Neural cell (in vitro differentiated cells): ENCODE results near the gene DNAH8. TPM values are rescaled to one million over a fixed set of nuclear protein-coding genes. Genes with fewer than 3 reads are reported as not detected.

ENCODE experiments used
- H2AFZ ChIP-seq: fragments of 200-600, 300-800 bp; sonication (generic), shearing (Covaris generic); 2 replicates; pipeline ENCODE4 v1.6.0; 2014; ENCODE audit warnings: low read depth, mild to moderate bottlenecking, antibody characterized with exemption, low read length, moderate library complexity
- H3F3A ChIP-seq: fragments of 200-600 bp; shearing (Covaris generic); 2 replicates; pipeline ENCODE4 v1.6.1; 2016; ENCODE audit warnings: mild to moderate bottlenecking, moderate library complexity, mixed read lengths, antibody characterized with exemption, low read length; ENCODE audit not compliant: insufficient read depth, poor library complexity, severe bottlenecking
- H3K27ac ChIP-seq: fragments of 200-600, 300-800 bp; sonication (generic), shearing (Covaris generic); 2 replicates; pipeline ENCODE4 v1.5.1; 2014; ENCODE audit warnings: mild to moderate bottlenecking, low read length, moderate library complexity
- H3K27me3 ChIP-seq: fragments of 300-800, 200-600 bp; sonication (generic), shearing (Covaris generic); 2 replicates; pipeline ENCODE4 v1.6.0; 2014; ENCODE audit warnings: mild to moderate bottlenecking, low read depth, low read length, moderate library complexity; ENCODE audit not compliant: insufficient read depth
- H3K36me3 ChIP-seq: fragments of 300-800, 200-600 bp; sonication (generic), shearing (Covaris generic); 2 replicates; pipeline ENCODE4 v1.5.1; 2014; ENCODE audit warnings: mild to moderate bottlenecking, antibody characterized with exemption, low read length, moderate library complexity; ENCODE audit not compliant: insufficient read depth
- H3K4me2 ChIP-seq: fragments of 300-800, 200-600 bp; sonication (generic), shearing (Covaris generic); 2 replicates; pipeline ENCODE4 v1.6.0; 2014; ENCODE audit warnings: mild to moderate bottlenecking, low read length
- H3K4me3 ChIP-seq: fragments of 300-800, 200-600 bp; sonication (generic), shearing (Covaris generic); 2 replicates; pipeline ENCODE4 v1.5.1; 2014; ENCODE audit warnings: mild to moderate bottlenecking, low read length, moderate library complexity
- H3K79me2 ChIP-seq: fragments of 200-600 bp; shearing (Covaris generic); replicated peaks from 2 replicates; pipeline ENCODE4 v1.6.0; 2014; ENCODE audit warnings: mild to moderate bottlenecking, low read length, moderate library complexity; ENCODE audit not compliant: insufficient read depth
- H3K9ac ChIP-seq: fragments of 300-800, 200-600 bp; sonication (generic), shearing (Covaris generic); 2 replicates; pipeline ENCODE4 v1.6.1; 2016; ENCODE audit warnings: mild to moderate bottlenecking, low read length, mixed read lengths
- H3K9me2 ChIP-seq: fragments of 200-600 bp; shearing (Covaris generic); 2 replicates; pipeline ENCODE4 v1.6.1; 2016; ENCODE audit warnings: mild to moderate bottlenecking, low read length, mixed read lengths; ENCODE audit not compliant: insufficient read depth
- H3K9me3 ChIP-seq: fragments of 200-600, 300-800 bp; sonication (generic), shearing (Covaris generic); 2 replicates; pipeline ENCODE4 v1.6.1; 2016; ENCODE audit warnings: mild to moderate bottlenecking, mixed run types, low read length, moderate library complexity, mixed read lengths
- H4K20me1 ChIP-seq: fragments of 200-600 bp; shearing (Covaris generic); 2 replicates; pipeline ENCODE4 v1.6.1; 2016; ENCODE audit warnings: mild to moderate bottlenecking, mixed run types; ENCODE audit not compliant: insufficient read depth
- CTCF ChIP-seq: fragments of 450-650 bp; IDR thresholded peaks from 2 replicates; pipeline ENCODE4 v1.5.1; 2014; ENCODE audit warnings: antibody characterized with exemption, mild to moderate bottlenecking, moderate library complexity; ENCODE audit not compliant: poor library complexity, severe bottlenecking
- EZH2 ChIP-seq: fragments of 200-600, 300-800 bp; shearing (Covaris generic), sonication (generic); IDR thresholded peaks from 2 replicates; pipeline ENCODE4 v1.6.1; 2014; ENCODE audit warnings: antibody characterized with exemption, low read length, borderline replicate concordance, mild to moderate bottlenecking; ENCODE audit not compliant: insufficient read depth, poor library complexity, severe bottlenecking
- MXI1 ChIP-seq: fragments of 450-650 bp; conservative IDR thresholded peaks from 2 replicates; pipeline ENCODE4 v1.6.1; 2014; ENCODE audit warnings: antibody characterized with exemption, mild to moderate bottlenecking; ENCODE audit not compliant: poor library complexity, severe bottlenecking
- POLR2AphosphoS5 ChIP-seq: IDR thresholded peaks from 2 replicates; pipeline ENCODE4 v1.6.1; 2012
- RAD21 ChIP-seq: fragments of 450-650 bp; conservative IDR thresholded peaks from 2 replicates; pipeline ENCODE4 v1.6.1; 2014; ENCODE audit warnings: antibody characterized with exemption, mild to moderate bottlenecking, moderate library complexity
- SMC3 ChIP-seq: fragments of 450-650 bp; conservative IDR thresholded peaks from 2 replicates; pipeline ENCODE4 v1.6.1; 2014; ENCODE audit warnings: antibody characterized with exemption, mild to moderate bottlenecking, moderate library complexity; ENCODE audit not compliant: poor library complexity
- TAF1 ChIP-seq: IDR thresholded peaks from 2 replicates; pipeline ENCODE4 v1.6.1; 2012; ENCODE audit warnings: low read depth
- polyA plus RNA-seq: library from polyadenylated mRNA; depleted of rRNA; stranded (reverse); fragments of >200 nt; gene quantifications from 2 replicates; pipeline ENCODE4 v1.2.3, GENCODE V29; 2014
- TF ChIP-seq, protein P1 (sequence below): IDR thresholded peaks from 2 replicates; pipeline ENCODE4 v1.6.1; 2012; ENCODE audit warnings: borderline replicate concordance

Gene DNAH8
- polyA plus RNA-seq, 1 donor from 2014 or later: 0.07 TPM

- Histone ChIP-seq H3K79me2 (no peaks in the 10 kb centered on the region), H3K9ac (no peak overlapping the region), H3K9me2 (no peaks in the 10 kb centered on the region), H3K4me2 (no peak overlapping the region), H3K4me3 (no peak overlapping the region), H3K36me3 (no peaks in the 10 kb centered on the region), H3K27ac (no peak overlapping the region), H3K27me3 (no peaks in the 10 kb centered on the region), H4K20me1 (no peaks in the 10 kb centered on the region), H3F3A (no peaks in the 10 kb centered on the region), H3K9me3 (no peaks in the 10 kb centered on the region), H2AFZ (no peak overlapping the region)
- TF ChIP-seq RAD21: no peak
Observed at GRCh38 chr6:38957426-38957825, 242.3 kb downstream of the DNAH8 start.

- Histone ChIP-seq H3F3A (no peaks in the 10 kb centered on the region), H3K36me3 (no peaks in the 10 kb centered on the region), H3K79me2 (no peaks in the 10 kb centered on the region), H3K4me2 (no peak overlapping the region), H3K4me3 (no peak overlapping the region), H3K27ac (no peak overlapping the region), H4K20me1 (no peaks in the 10 kb centered on the region), H3K9ac (no peak overlapping the region), H3K9me3 (no peaks in the 10 kb centered on the region), H3K9me2 (no peaks in the 10 kb centered on the region), H3K27me3 (no peaks in the 10 kb centered on the region), H2AFZ (no peak overlapping the region)
- TF ChIP-seq POLR2AphosphoS5 (no peak), EZH2 (no peak), TAF1 (no peak), SMC3 (no peak), RAD21 (no peak), CTCF (no peak), MXI1 (no peak)
- TF ChIP-seq, protein P1, sequence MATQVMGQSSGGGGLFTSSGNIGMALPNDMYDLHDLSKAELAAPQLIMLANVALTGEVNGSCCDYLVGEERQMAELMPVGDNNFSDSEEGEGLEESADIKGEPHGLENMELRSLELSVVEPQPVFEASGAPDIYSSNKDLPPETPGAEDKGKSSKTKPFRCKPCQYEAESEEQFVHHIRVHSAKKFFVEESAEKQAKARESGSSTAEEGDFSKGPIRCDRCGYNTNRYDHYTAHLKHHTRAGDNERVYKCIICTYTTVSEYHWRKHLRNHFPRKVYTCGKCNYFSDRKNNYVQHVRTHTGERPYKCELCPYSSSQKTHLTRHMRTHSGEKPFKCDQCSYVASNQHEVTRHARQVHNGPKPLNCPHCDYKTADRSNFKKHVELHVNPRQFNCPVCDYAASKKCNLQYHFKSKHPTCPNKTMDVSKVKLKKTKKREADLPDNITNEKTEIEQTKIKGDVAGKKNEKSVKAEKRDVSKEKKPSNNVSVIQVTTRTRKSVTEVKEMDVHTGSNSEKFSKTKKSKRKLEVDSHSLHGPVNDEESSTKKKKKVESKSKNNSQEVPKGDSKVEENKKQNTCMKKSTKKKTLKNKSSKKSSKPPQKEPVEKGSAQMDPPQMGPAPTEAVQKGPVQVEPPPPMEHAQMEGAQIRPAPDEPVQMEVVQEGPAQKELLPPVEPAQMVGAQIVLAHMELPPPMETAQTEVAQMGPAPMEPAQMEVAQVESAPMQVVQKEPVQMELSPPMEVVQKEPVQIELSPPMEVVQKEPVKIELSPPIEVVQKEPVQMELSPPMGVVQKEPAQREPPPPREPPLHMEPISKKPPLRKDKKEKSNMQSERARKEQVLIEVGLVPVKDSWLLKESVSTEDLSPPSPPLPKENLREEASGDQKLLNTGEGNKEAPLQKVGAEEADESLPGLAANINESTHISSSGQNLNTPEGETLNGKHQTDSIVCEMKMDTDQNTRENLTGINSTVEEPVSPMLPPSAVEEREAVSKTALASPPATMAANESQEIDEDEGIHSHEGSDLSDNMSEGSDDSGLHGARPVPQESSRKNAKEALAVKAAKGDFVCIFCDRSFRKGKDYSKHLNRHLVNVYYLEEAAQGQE: no peak
Observed at GRCh38 chr6:38959138-38959537, 244.0 kb downstream of the DNAH8 start.

GRCh38 chr6:38968702-38969149, 253.6 kb downstream of the DNAH8 start:
- no peak overlapping the region for H3K4me3 ChIP-seq
- H3K9me2 ChIP-seq: no peaks in the 10 kb centered on the region
- H3K27ac ChIP-seq: no peak overlapping the region
- no peaks in the 10 kb centered on the region for H4K20me1 ChIP-seq
- no peaks in the 10 kb centered on the region for H3K36me3 ChIP-seq
- no peak overlapping the region for H3K4me2 ChIP-seq
- no peaks in the 10 kb centered on the region for H3K79me2 ChIP-seq
- no peaks in the 10 kb centered on the region for H3K9me3 ChIP-seq
- H3K9ac ChIP-seq: no peak overlapping the region
- H2AFZ ChIP-seq: no peak overlapping the region
- H3F3A ChIP-seq: no peaks in the 10 kb centered on the region
- TF ChIP-seq RAD21 (no peak), SMC3 (no peak), MXI1 (no peak), POLR2AphosphoS5 (no peak)
- no peaks in the 10 kb centered on the region for H3K27me3 ChIP-seq
